Type B pancreatic cell (in vitro differentiated cells): Measurements from ENCODE around the gene KRTAP4-6. TPM values are rescaled to one million over a fixed set of nuclear protein-coding genes. Genes with fewer than 3 reads are reported as not detected.
"Not testable (repeated sequence)": the region's sequence is repeated elsewhere in the genome, so short reads cannot be mapped to it uniquely, and the experiment has no call there.

Source experiments
- DNase-seq: peaks from one replicate; pipeline ENCODE4 v3.0.0; 2021; ENCODE audit warnings: mixed read lengths; ENCODE audit not compliant: unreplicated experiment; ENCODE audit errors: extremely low spot score
- H3K27ac Mint-ChIP-seq: 2 replicates; pipeline ENCODE4 v1.8.0; 2021; ENCODE audit warnings: mild to moderate bottlenecking, mixed read lengths
- H3K27me3 Mint-ChIP-seq: 2 replicates; pipeline ENCODE4 v1.8.0; 2021; ENCODE audit warnings: mixed read lengths
- H3K36me3 Mint-ChIP-seq: 2 replicates; pipeline ENCODE4 v1.8.0; 2021; ENCODE audit warnings: mixed read lengths
- H3K4me1 Mint-ChIP-seq: one replicate; pipeline ENCODE4 v1.8.0; 2021; ENCODE audit warnings: mixed read lengths; ENCODE audit not compliant: unreplicated experiment
- H3K4me3 Mint-ChIP-seq: 2 replicates; pipeline ENCODE4 v1.8.0; 2021; ENCODE audit warnings: mild to moderate bottlenecking, mixed read lengths
- H3K9me3 Mint-ChIP-seq: 2 replicates; pipeline ENCODE4 v1.8.0; 2021; ENCODE audit warnings: mixed read lengths
- CTCF ChIP-seq: fragments of 200-600 bp; sonication (generic); conservative IDR thresholded peaks from 2 replicates; pipeline ENCODE4 v1.5.0; 2021; ENCODE audit warnings: antibody characterized with exemption, mild to moderate bottlenecking
- total RNA-seq: library from RNA; stranded (reverse); gene quantifications from 2 replicates; pipeline ENCODE4 v1.2.1, GENCODE V29; 2021; ENCODE audit warnings: low replicate concordance

The KRTAP4-6 gene
- total RNA-seq, 1 donor from 2014 or later = not detected

GRCh38 chr17:41144846-41145245 is 4.5 kb upstream of the KRTAP4-6 start:
- Mint-ChIP-seq H3K36me3 (peaks cover 8% of the 10 kb centered on the region), H3K27ac (no peak overlapping the region), H3K27me3 (peaks cover 4% of the 10 kb centered on the region), H3K4me3 (no peak overlapping the region), H3K4me1 (no peaks in the 10 kb centered on the region), H3K9me3 (peaks cover 22% of the 10 kb centered on the region)
- no peak for TF ChIP-seq CTCF
- DNase-seq = no peak

GRCh38 chr17:41141361-41141760 is 1.0 kb upstream of the KRTAP4-6 start:
- Mint-ChIP-seq H3K27ac (no peak overlapping the region), H3K27me3 (no peaks in the 10 kb centered on the region), H3K9me3 (peaks cover 26% of the 10 kb centered on the region), H3K4me1 (no peaks in the 10 kb centered on the region), H3K4me3 (no peak overlapping the region), H3K36me3 (peaks cover 12% of the 10 kb centered on the region)
- DNase-seq = no peak
- TF ChIP-seq CTCF = no peak

GRCh38 chr17:41139865-41140264 is 479 bp downstream of the KRTAP4-6 start:
- not testable (repeated sequence) for H3K27ac Mint-ChIP-seq, H3K4me3 Mint-ChIP-seq, H3K4me1 Mint-ChIP-seq, H3K27me3 Mint-ChIP-seq, DNase-seq
- Mint-ChIP-seq H3K9me3 (peaks cover 26% of the 10 kb centered on the region), H3K36me3 (peaks cover 12% of the 10 kb centered on the region)

- no peak for TF ChIP-seq CTCF
- no peak overlapping the region for H3K27ac Mint-ChIP-seq
- H3K27me3 Mint-ChIP-seq = no peaks in the 10 kb centered on the region
- no peaks in the 10 kb centered on the region for H3K36me3 Mint-ChIP-seq
- H3K4me3 Mint-ChIP-seq = no peak overlapping the region
- peaks cover 11% of the 10 kb centered on the region for H3K9me3 Mint-ChIP-seq
- no peak for DNase-seq
- H3K4me1 Mint-ChIP-seq = no peaks in the 10 kb centered on the region
These were observed 6.2 kb downstream of the KRTAP4-6 start for GRCh38 chr17:41133880-41134735.

GRCh38 chr17:41131979-41132378 is 8.4 kb downstream of the KRTAP4-6 start:
- Mint-ChIP-seq H3K9me3 (peaks cover 9% of the 10 kb centered on the region), H3K27me3 (no peaks in the 10 kb centered on the region), H3K36me3 (no peaks in the 10 kb centered on the region), H3K4me1 (no peaks in the 10 kb centered on the region), H3K4me3 (no peak overlapping the region), H3K27ac (peak overlapping the region; percentile 22)
- DNase-seq = no peak
- TF ChIP-seq CTCF = no peak

- H3K4me1 Mint-ChIP-seq = no peaks in the 10 kb centered on the region
- H3K27me3 Mint-ChIP-seq = peaks cover 4% of the 10 kb centered on the region
- H3K9me3 Mint-ChIP-seq = peaks cover 7% of the 10 kb centered on the region
- DNase-seq = no peak
- no peak overlapping the region for H3K4me3 Mint-ChIP-seq
- TF ChIP-seq CTCF = no peak
- H3K36me3 Mint-ChIP-seq = no peaks in the 10 kb centered on the region
- H3K27ac Mint-ChIP-seq = no peak overlapping the region
These were observed 13.0 kb downstream of the KRTAP4-6 start for GRCh38 chr17:41127371-41127770.
